Tongue (tissue), 2 donors: ENCODE results near the gene CACNA1S. TPM values are rescaled to one million over a fixed set of nuclear protein-coding genes. Genes with fewer than 3 reads are reported as not detected.

ENCODE experiments used
- DNase-seq: peaks from one replicate; pipeline ENCODE4 v3.0.0-alpha.2; 2015
- total RNA-seq: library from RNA; depleted of rRNA; stranded (reverse); fragments of >200 nt; gene quantifications from one replicate; pipeline ENCODE4 v1.2.3, GENCODE V29; 2014

CACNA1S gene
- total RNA-seq, 1 donor from 2014 or later: 74.9 TPM

GRCh38 chr1:201026836-201027235 lies 85.4 kb downstream of the CACNA1S start:
- no peak for DNase-seq

- no peak for DNase-seq
These were observed 86.0 kb downstream of the CACNA1S start for GRCh38 chr1:201026234-201026633.

- DNase-seq: no peak
These were observed 86.6 kb downstream of the CACNA1S start for GRCh38 chr1:201025571-201026002.

GRCh38 chr1:201024625-201024998 lies 87.6 kb downstream of the CACNA1S start:
- no peak for DNase-seq

- DNase-seq: no peak
These were observed 88.2 kb downstream of the CACNA1S start for GRCh38 chr1:201023920-201024624.

GRCh38 chr1:201023517-201023902 lies 88.7 kb downstream of the CACNA1S start, which contains the start of gene KIF21B:
Gene KIF21B (minus strand): TSS chr1:201023714. CDS start chr1:201023383, 331 bp downstream.
- peak; percentile 90 for DNase-seq

GRCh38 chr1:201022820-201023516 lies 89.3 kb downstream of the CACNA1S start:
- no peak for DNase-seq

GRCh38 chr1:201022493-201022819 lies 89.8 kb downstream of the CACNA1S start:
- no peak for DNase-seq

GRCh38 chr1:201021630-201022492 lies 90.4 kb downstream of the CACNA1S start:
- no peak for DNase-seq

- DNase-seq: no peak
These were observed 91.3 kb downstream of the CACNA1S start for GRCh38 chr1:201020721-201021629.

GRCh38 chr1:201020040-201020591 lies 92.1 kb downstream of the CACNA1S start:
- no peak for DNase-seq

- DNase-seq: no peak
These were observed 92.8 kb downstream of the CACNA1S start for GRCh38 chr1:201019321-201019977.

GRCh38 chr1:201017828-201018163 lies 94.4 kb downstream of the CACNA1S start:
- no peak for DNase-seq

- DNase-seq: peak; percentile 70
These were observed 95.0 kb downstream of the CACNA1S start for GRCh38 chr1:201016943-201017827.

GRCh38 chr1:201016211-201016651 lies 96.0 kb downstream of the CACNA1S start:
- DNase-seq: peak; percentile 92

GRCh38 chr1:201015551-201016091 lies 96.6 kb downstream of the CACNA1S start:
- DNase-seq: no peak

- DNase-seq: no peak
These were observed 97.4 kb downstream of the CACNA1S start for GRCh38 chr1:201014816-201015200.

GRCh38 chr1:201013991-201014815 lies 98.0 kb downstream of the CACNA1S start:
- no peak for DNase-seq

- DNase-seq: no peak
These were observed 99.2 kb downstream of the CACNA1S start for GRCh38 chr1:201013031-201013485.
